Osteoblast (primary cell): ENCODE results near the gene BGLAP. TPM values are rescaled to one million over a fixed set of nuclear protein-coding genes. Genes with fewer than 3 reads are reported as not detected.

ENCODE experiments used
- DNase-seq: peaks from one replicate; pipeline ENCODE4 v3.0.0; 2011; ENCODE audit warnings: low spot score, mixed read lengths; ENCODE audit not compliant: insufficient read length; ENCODE audit errors: missing footprints
- H2AFZ ChIP-seq: 2 replicates; pipeline ENCODE4 v1.6.0; 2011; ENCODE audit warnings: mild to moderate bottlenecking, low read length
- H3K27ac ChIP-seq: 2 replicates; pipeline ENCODE4 v1.5.1; 2011; ENCODE audit warnings: mild to moderate bottlenecking, low read depth, low read length, moderate library complexity
- H3K27me3 ChIP-seq: 2 replicates; pipeline ENCODE4 v1.6.0; 2012; ENCODE audit warnings: mild to moderate bottlenecking, control low read depth, inconsistent platforms, low read length, moderate library complexity; ENCODE audit not compliant: insufficient read depth
- H3K36me3 ChIP-seq: 2 replicates; pipeline ENCODE4 v1.5.1; 2011; ENCODE audit warnings: mild to moderate bottlenecking, low read length, control low read depth, moderate library complexity; ENCODE audit not compliant: insufficient read depth
- H3K4me1 ChIP-seq: 2 replicates; pipeline ENCODE4 v1.5.1; 2011; ENCODE audit warnings: mild to moderate bottlenecking, low read length, control low read depth, moderate library complexity; ENCODE audit not compliant: insufficient read depth
- H3K4me2 ChIP-seq: 2 replicates; pipeline ENCODE4 v1.6.0; 2011; ENCODE audit warnings: mild to moderate bottlenecking, low read length; ENCODE audit not compliant: insufficient read depth
- H3K4me3 ChIP-seq: fragments of 200-600 bp; sonication (generic); 3 replicates; pipeline ENCODE4 v1.5.1; 2012; ENCODE audit warnings: mild to moderate bottlenecking, low read length, inconsistent platforms; ENCODE audit not compliant: insufficient read depth
- H3K79me2 ChIP-seq: 2 replicates; pipeline ENCODE4 v1.6.0; 2012; ENCODE audit warnings: mild to moderate bottlenecking, low read length, control low read depth, inconsistent platforms; ENCODE audit not compliant: insufficient read depth
- H3K9me3 ChIP-seq: 2 replicates; pipeline ENCODE4 v1.5.1; 2011; ENCODE audit warnings: low read depth, low read length, control low read depth
- H4K20me1 ChIP-seq: 2 replicates; pipeline ENCODE4 v1.6.0; 2012; ENCODE audit warnings: mild to moderate bottlenecking, low read length, control low read depth; ENCODE audit not compliant: insufficient read depth
- total RNA-seq: library from RNA; depleted of rRNA; stranded (reverse); fragments of >200 nt; gene quantifications from 2 replicates; pipeline ENCODE4 v1.2.3, GENCODE V29; 2012
- TF ChIP-seq, protein P1 (sequence below): IDR thresholded peaks from 2 replicates; pipeline ENCODE4 v1.5.1; 2011; ENCODE audit warnings: mild to moderate bottlenecking, low read depth, low read length, moderate library complexity; ENCODE audit errors: extremely low read depth

BGLAP gene
- total RNA-seq, 1 donor = 2.2 TPM

DNA sequence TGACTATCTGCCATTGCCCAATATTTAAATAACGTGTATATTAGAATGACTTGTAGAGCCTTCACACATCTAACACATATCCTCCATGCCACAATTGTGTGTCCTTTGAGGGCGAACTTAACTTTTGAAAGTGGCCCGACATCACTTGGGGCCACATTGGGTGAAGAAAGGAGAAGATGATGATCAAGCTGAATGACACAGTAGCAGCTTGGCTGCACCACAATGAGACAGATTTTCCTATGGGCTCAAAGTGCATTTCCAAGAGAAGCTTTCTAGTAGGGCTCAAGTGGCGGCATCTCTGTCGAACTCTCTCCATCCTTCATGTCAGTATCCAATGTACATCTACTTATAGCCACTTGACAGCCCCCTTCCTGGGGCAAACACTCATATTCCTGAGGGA is 3.7 kb upstream of the BGLAP start:
- Histone ChIP-seq H3K27ac (no peak overlapping the region), H3K4me1 (peaks cover 35% of the 10 kb centered on the region), H3K27me3 (no peaks in the 10 kb centered on the region), H3K4me2 (no peak overlapping the region), H3K9me3 (no peaks in the 10 kb centered on the region), H3K4me3 (no peak overlapping the region), H3K79me2 (no peaks in the 10 kb centered on the region), H2AFZ (no peak overlapping the region), H4K20me1 (no peaks in the 10 kb centered on the region), H3K36me3 (peaks cover 16% of the 10 kb centered on the region)
- DNase-seq = no peak
- TF ChIP-seq, protein P1, sequence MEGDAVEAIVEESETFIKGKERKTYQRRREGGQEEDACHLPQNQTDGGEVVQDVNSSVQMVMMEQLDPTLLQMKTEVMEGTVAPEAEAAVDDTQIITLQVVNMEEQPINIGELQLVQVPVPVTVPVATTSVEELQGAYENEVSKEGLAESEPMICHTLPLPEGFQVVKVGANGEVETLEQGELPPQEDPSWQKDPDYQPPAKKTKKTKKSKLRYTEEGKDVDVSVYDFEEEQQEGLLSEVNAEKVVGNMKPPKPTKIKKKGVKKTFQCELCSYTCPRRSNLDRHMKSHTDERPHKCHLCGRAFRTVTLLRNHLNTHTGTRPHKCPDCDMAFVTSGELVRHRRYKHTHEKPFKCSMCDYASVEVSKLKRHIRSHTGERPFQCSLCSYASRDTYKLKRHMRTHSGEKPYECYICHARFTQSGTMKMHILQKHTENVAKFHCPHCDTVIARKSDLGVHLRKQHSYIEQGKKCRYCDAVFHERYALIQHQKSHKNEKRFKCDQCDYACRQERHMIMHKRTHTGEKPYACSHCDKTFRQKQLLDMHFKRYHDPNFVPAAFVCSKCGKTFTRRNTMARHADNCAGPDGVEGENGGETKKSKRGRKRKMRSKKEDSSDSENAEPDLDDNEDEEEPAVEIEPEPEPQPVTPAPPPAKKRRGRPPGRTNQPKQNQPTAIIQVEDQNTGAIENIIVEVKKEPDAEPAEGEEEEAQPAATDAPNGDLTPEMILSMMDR = no peak

DNA sequence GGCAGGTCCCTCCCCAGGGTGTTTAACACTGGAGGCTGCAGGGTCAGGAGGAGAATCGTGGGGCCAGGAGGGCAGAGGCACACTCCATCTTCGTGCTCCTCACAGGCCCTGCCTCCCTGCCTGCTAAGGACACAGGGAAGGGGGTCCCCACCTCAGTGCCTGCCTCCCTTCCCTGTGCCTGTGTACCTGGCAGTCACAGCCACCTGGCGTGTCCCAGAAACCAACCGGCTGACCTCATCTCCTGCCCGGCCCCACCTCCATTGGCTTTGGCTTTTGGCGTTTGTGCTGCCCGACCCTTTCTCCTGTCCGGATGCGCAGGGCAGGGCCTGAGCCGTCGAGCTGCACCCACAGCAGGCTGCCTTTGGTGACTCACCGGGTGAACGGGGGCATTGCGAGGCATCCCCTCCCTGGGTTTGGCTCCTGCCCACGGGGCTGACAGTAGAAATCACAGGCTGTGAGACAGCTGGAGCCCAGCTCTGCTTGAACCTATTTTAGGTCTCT is 623 bp upstream of the BGLAP start:
- peaks cover 9% of the 10 kb centered on the region for H3K36me3 ChIP-seq
- peak overlapping the region; percentile 52 for H3K4me2 ChIP-seq
- peaks cover 27% of the 10 kb centered on the region for H3K4me1 ChIP-seq
- no peaks in the 10 kb centered on the region for H3K79me2 ChIP-seq
- H3K27ac ChIP-seq = peak overlapping the region; percentile 49
- no peaks in the 10 kb centered on the region for H4K20me1 ChIP-seq
- DNase-seq = peak; percentile 99
- H3K4me3 ChIP-seq = peak overlapping the region; percentile 23
- peaks cover 16% of the 10 kb centered on the region for H3K27me3 ChIP-seq
- TF ChIP-seq, protein P1 = no peak
- H2AFZ ChIP-seq = no peak overlapping the region
- no peaks in the 10 kb centered on the region for H3K9me3 ChIP-seq

DNA sequence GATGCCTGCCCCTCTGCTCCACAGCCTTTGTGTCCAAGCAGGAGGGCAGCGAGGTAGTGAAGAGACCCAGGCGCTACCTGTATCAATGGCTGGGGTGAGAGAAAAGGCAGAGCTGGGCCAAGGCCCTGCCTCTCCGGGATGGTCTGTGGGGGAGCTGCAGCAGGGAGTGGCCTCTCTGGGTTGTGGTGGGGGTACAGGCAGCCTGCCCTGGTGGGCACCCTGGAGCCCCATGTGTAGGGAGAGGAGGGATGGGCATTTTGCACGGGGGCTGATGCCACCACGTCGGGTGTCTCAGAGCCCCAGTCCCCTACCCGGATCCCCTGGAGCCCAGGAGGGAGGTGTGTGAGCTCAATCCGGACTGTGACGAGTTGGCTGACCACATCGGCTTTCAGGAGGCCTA is 754 bp downstream of the BGLAP start:
- Histone ChIP-seq H3K4me3 (no peak overlapping the region), H4K20me1 (no peaks in the 10 kb centered on the region), H3K27ac (no peak overlapping the region), H3K79me2 (no peaks in the 10 kb centered on the region), H3K4me2 (peak overlapping the region; percentile 52), H3K9me3 (no peaks in the 10 kb centered on the region), H3K4me1 (peaks cover 27% of the 10 kb centered on the region), H3K36me3 (no peaks in the 10 kb centered on the region), H2AFZ (no peak overlapping the region), H3K27me3 (peaks cover 19% of the 10 kb centered on the region)
- no peak for DNase-seq
- TF ChIP-seq, protein P1 = no peak

DNA sequence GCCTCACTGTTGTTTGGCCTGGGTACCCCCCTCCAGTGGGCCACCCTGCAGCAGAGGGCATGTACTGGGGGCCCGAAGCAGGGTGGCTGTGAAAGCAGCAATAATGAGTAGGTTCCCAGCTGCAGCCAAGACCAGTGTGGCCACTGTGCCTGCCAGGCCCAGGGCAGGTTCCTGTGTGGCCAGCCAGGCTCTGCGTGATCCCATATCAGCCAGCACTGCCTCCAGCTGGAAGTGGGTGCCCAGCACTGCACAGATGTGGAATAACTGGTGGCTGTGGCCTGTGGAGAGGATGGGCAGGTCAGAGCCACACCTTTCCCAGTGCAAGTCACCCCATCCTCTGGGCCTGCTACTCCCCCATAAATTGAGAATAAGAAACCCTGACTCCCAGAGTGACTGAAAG is 2.1 kb downstream of the BGLAP start:
- Histone ChIP-seq H4K20me1 (no peaks in the 10 kb centered on the region), H3K36me3 (no peaks in the 10 kb centered on the region), H3K9me3 (no peaks in the 10 kb centered on the region), H3K79me2 (no peaks in the 10 kb centered on the region), H2AFZ (no peak overlapping the region), H3K27ac (no peak overlapping the region), H3K4me1 (peaks cover 27% of the 10 kb centered on the region), H3K4me2 (no peak overlapping the region), H3K4me3 (no peak overlapping the region), H3K27me3 (peaks cover 19% of the 10 kb centered on the region)
- no peak for DNase-seq
- TF ChIP-seq, protein P1 = no peak
